ENCODE measurements around the gene PBLD.
"Not testable (repeated sequence)": the region's sequence is repeated elsewhere in the genome, so short reads cannot be mapped to it uniquely, and the experiment has no call there.

Gene PBLD

DNA sequence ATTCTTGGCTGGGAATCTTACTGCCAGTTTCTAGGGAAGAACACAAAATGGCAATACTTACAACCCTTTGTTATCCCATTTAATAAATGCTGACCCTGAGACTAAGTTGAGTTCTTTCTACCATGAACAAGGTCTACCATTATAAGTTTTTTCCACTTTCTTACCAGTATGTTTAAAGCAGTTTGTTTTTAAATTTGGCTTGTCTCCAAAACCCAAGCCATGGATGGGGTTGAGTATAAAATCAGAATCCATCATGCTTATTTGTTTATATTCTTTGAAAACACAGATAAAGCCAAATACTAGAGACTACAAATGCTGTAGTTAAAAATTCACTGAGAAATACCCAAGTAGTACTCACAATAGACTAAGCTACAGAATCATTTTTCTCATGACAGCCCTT, 42.0 kb downstream of the PBLD start:
- no peak for DNase-seq (ENCODE audit: low spot score in 2 of 2)
- Mint-ChIP-seq H3K27ac (ENCODE audit: low read depth) (no peak overlapping the region), H3K36me3 (ENCODE audit: insufficient read depth) (peaks cover 3% of the 10 kb centered on the region), H3K4me3 (no peak overlapping the region), H3K27me3 (no peaks in the 10 kb centered on the region), H3K4me1 (no peaks in the 10 kb centered on the region), H3K9me3 (no peaks in the 10 kb centered on the region)
- ATAC-seq (replicated peaks; ENCODE audit: extremely low read depth, poor library complexity, severe bottlenecking), result no peak

DNA sequence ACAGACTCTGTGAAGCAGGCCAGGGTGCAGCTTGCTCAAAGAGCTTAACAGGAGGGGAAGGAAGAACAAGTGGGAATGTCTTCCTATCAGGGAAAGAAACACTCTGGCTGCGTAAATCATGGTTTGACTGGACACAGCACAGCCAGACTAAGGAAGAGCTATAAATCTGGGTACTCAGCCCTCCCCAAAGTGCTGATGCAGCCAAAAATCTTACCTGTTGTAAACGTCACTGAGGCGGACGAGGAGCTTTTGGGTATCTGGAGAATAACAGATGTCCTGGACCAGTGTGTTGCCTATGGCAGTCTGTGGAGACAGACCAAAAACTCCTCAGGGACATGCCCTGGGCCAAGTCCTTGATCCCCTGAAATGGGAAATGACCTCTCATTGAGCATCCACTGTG, 44.0 kb downstream of the PBLD start:
- Mint-ChIP-seq H3K9me3 (no peaks in the 10 kb centered on the region), H3K36me3 (ENCODE audit: insufficient read depth) (peaks cover 3% of the 10 kb centered on the region), H3K4me1 (no peaks in the 10 kb centered on the region), H3K27me3 (no peaks in the 10 kb centered on the region), H3K4me3 (no peak overlapping the region), H3K27ac (ENCODE audit: low read depth) (no peak overlapping the region)
- DNase-seq (ENCODE audit: low spot score in 2 of 2) (no peak), ATAC-seq (replicated peaks; ENCODE audit: extremely low read depth, poor library complexity, severe bottlenecking) (no peak)

DNA sequence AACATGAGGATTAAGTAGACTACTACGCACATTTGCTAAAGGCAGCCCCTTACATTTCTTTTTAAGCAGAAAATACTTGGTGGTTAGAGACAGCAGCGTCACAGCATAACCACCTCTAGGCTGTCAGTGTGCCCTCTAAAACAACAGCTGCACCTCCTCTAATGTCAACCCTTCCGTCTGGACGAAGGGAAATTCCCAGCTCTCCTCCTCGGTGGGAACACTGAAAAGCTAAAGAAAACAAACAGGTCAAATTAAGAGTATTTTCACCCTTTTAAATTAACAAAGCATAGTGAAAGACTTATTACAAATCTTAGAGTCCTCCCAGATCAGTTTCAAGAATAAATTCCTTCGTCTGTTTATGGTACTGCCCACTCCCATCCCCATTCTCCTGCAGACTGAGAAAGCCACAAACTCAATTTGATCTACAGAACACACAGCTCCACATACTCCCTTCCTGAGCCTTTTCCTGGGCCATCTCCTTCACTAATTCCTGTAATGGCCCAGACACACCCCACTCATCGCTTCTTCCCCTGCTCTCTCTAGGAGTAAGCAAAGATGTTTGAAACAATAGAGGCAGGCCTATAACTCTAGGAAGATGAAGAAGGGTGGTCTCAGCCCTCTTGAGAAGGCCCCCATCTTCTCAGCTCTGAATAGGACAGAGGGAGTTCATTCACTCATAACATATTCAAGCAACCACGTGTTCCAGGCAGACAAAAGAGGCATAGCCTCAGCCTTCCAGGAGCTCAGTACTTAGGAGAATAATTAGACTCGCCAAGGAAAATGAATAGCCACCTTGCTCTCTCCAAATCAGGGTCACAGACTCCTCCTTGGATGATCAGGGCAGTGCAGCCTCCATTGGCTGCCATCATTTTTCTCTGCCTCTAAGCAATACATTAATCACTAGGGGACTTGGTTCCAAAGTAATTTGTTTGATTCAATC, 48.4 kb downstream of the PBLD start:
- ATAC-seq (replicated peaks; ENCODE audit: extremely low read depth, poor library complexity, severe bottlenecking) (no peak), DNase-seq (ENCODE audit: low spot score in 2 of 2) (no peak)
- no peaks in the 10 kb centered on the region for H3K27me3 Mint-ChIP-seq
- H3K36me3 Mint-ChIP-seq (ENCODE audit: insufficient read depth), result peaks cover 3% of the 10 kb centered on the region
- no peak overlapping the region for H3K27ac Mint-ChIP-seq (ENCODE audit: low read depth)
- H3K9me3 Mint-ChIP-seq, result no peaks in the 10 kb centered on the region
- H3K4me1 Mint-ChIP-seq, result no peaks in the 10 kb centered on the region
- H3K4me3 Mint-ChIP-seq, result no peak overlapping the region

DNA sequence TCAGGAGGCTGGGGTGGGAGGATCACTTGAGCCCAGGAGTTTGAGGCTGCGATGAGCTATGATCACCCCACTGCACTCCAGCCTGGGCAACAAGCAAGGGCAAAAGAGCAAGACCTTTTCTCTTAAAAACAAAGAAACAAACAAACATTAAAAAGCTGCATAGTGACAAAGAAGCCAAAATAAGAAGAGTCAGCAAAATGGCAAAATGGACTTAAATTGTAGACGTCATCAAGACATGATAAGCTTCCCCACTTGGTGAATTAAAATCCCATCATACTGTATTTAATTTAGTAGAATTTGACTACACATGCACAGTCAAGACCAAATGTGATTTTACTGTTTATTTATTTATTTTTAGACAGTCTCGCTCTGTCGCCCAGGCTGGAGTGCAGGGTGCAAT, 52.0 kb downstream of the PBLD start:
- H3K4me1 Mint-ChIP-seq, result no peaks in the 10 kb centered on the region
- no peak overlapping the region for H3K4me3 Mint-ChIP-seq
- peaks cover 6% of the 10 kb centered on the region for H3K9me3 Mint-ChIP-seq

DNA sequence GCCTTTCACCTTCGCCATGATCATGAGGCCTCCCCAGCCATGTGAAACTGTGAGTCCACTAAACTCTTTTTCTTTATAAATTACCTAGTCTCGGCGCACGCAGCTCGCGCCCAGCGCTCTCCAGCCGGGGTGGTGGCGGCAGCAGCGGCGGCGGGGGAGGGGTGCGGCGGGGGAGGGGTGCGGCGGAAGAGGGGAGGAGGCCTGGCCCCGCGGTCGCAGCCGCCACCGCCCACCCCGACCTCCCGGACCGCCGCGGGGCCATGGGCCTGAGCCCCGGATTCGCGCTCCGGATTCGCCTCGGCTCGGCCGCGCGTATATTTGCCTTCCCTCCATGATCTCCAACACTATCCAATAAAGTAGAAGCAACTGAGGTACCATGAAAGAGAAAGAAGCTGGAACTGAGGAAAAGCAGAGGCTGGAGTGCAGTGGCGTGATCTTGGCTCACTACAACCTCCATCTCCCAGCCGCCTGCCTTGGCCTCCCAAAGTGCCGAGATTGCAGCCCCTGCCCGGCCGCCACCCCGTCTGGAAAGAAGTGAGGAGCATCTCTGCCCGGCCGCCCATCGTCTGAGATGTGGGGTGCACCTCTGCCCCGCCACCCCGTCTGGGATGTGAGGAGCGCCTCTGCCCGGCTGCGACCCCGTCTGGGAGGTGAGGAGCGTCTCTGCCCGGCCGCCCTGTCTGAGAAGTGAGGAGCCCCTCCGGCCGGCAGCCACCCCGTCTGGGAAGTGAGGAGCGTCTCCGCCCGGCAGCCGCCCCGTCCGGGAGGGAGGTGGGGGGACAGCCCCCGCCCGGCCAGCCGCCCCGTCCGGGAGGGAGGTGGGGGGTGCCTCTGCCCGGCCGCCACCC, 53.6 kb downstream of the PBLD start:
- not testable (repeated sequence) for DNase-seq (ENCODE audit: low spot score in 2 of 2); H3K4me1 Mint-ChIP-seq; H3K27me3 Mint-ChIP-seq; ATAC-seq (replicated peaks; ENCODE audit: extremely low read depth, poor library complexity, severe bottlenecking); H3K4me3 Mint-ChIP-seq; H3K9me3 Mint-ChIP-seq; H3K36me3 Mint-ChIP-seq (ENCODE audit: insufficient read depth); H3K27ac Mint-ChIP-seq (ENCODE audit: low read depth)

More for the DNA sequence above, 52.0 kb downstream of the PBLD start:
- DNase-seq (ENCODE audit: low spot score in 2 of 2) (no peak), ATAC-seq (replicated peaks; ENCODE audit: extremely low read depth, poor library complexity, severe bottlenecking) (no peak)
- peaks cover 2% of the 10 kb centered on the region for H3K36me3 Mint-ChIP-seq (ENCODE audit: insufficient read depth)
- no peaks in the 10 kb centered on the region for H3K27me3 Mint-ChIP-seq
- no peak overlapping the region for H3K27ac Mint-ChIP-seq (ENCODE audit: low read depth)

DNA sequence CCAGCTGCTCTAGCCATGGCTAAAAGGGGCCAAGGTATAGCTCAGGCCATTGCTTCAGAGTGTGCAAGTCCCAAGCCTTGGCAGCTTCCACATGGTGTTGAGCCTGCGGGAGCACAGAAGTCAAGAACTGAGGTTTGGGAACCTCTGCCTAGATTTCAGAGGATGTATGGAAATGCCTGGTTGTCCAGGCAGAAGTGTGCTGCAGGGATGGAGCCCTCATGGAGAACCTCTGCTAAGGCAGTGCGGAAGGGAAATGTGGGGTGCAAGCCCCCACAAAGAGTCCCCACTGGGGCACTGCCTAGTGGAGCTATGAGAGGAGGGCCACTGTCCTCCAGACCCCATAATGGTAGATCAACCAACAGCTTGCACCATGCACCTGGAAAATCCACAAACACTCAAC, 54.9 kb downstream of the PBLD start:
- H3K9me3 Mint-ChIP-seq; H3K4me3 Mint-ChIP-seq; H3K4me1 Mint-ChIP-seq; H3K27ac Mint-ChIP-seq (ENCODE audit: low read depth); ATAC-seq (replicated peaks; ENCODE audit: extremely low read depth, poor library complexity, severe bottlenecking); H3K36me3 Mint-ChIP-seq (ENCODE audit: insufficient read depth); DNase-seq (ENCODE audit: low spot score in 2 of 2); H3K27me3 Mint-ChIP-seq: not testable (repeated sequence)

DNA sequence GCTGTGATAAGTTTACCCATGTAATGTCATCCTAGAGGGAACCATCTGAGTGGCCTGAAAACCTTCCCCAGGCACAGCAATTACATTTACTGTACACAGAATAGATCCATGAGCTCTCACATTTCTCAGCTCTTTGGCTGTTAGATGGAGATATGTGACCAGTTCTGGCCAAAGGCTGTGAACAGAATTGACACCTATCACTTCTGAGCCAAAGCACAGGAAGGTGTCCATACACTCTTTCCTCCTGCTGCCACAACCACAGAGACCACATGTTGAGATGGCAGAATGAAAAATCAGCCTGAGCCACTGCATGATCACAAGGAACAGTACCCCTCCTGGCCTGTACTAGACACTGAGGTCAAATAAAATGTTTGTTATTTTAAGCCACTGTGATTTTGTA, 56.5 kb downstream of the PBLD start:
- peaks cover 2% of the 10 kb centered on the region for H3K36me3 Mint-ChIP-seq (ENCODE audit: insufficient read depth)
- H3K4me3 Mint-ChIP-seq, result no peak overlapping the region
- no peak overlapping the region for H3K27ac Mint-ChIP-seq (ENCODE audit: low read depth)
- H3K9me3 Mint-ChIP-seq, result peaks cover 6% of the 10 kb centered on the region
- ATAC-seq (replicated peaks; ENCODE audit: extremely low read depth, poor library complexity, severe bottlenecking) (no peak), DNase-seq (ENCODE audit: low spot score in 2 of 2) (no peak)
- H3K27me3 Mint-ChIP-seq, result no peaks in the 10 kb centered on the region
- no peaks in the 10 kb centered on the region for H3K4me1 Mint-ChIP-seq

DNA sequence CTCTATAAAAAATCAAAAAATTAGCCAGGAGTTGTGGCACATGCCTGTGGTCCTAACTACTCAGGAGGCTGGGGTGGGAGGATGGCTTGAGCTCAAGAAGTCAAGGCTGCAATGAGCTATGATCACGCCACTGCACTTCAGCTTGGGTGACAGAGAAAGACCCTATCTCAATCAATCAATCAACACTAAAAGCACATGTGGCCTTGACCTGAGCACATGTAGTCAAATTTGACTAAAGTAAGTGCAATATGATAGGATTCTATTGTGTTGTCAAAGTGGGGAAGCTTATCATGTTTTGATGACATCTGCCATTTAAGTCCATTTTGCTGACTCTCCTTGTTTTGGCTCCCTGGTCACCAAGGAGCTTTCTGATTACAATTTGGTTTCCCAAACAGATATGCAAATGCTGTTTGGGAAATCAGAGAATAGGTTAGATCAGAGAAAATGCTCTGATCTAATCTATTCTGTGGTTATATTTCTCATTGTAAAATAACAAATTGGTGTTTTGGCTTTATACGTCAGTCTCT, 57.1 kb downstream of the PBLD start:
- Mint-ChIP-seq H3K4me1 (no peaks in the 10 kb centered on the region), H3K27me3 (no peaks in the 10 kb centered on the region), H3K27ac (ENCODE audit: low read depth) (no peak overlapping the region), H3K4me3 (no peak overlapping the region), H3K36me3 (ENCODE audit: insufficient read depth) (peaks cover 2% of the 10 kb centered on the region), H3K9me3 (peaks cover 6% of the 10 kb centered on the region)
- no peak for ATAC-seq (replicated peaks; ENCODE audit: extremely low read depth, poor library complexity, severe bottlenecking)
- DNase-seq (ENCODE audit: low spot score in 2 of 2), result no peak

DNA sequence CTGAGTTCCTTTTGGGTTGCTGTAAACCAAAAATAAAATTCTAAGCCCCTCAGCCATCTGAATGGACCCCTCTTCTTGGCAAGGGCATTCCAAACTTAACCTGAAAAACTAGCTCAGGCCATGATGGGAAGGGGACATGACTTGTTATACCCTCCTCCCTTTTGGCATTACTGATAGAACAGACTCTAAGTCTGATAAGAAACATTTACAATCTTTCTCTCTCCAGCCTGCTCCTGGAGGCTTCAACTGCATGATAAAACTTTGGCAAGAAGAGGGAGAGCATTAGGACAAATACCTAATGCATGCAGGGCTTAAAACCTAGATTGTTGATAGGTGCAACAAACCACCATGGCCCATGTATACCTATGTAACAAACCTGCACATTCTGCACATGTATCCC, 59.9 kb downstream of the PBLD start:
- Mint-ChIP-seq H3K9me3 (peaks cover 6% of the 10 kb centered on the region), H3K4me1 (no peaks in the 10 kb centered on the region), H3K27me3 (peaks cover 21% of the 10 kb centered on the region), H3K27ac (ENCODE audit: low read depth) (no peak overlapping the region), H3K36me3 (ENCODE audit: insufficient read depth) (peaks cover 2% of the 10 kb centered on the region), H3K4me3 (no peak overlapping the region)
- DNase-seq (ENCODE audit: low spot score in 2 of 2), result no peak
- ATAC-seq (replicated peaks; ENCODE audit: extremely low read depth, poor library complexity, severe bottlenecking), result no peak

DNA sequence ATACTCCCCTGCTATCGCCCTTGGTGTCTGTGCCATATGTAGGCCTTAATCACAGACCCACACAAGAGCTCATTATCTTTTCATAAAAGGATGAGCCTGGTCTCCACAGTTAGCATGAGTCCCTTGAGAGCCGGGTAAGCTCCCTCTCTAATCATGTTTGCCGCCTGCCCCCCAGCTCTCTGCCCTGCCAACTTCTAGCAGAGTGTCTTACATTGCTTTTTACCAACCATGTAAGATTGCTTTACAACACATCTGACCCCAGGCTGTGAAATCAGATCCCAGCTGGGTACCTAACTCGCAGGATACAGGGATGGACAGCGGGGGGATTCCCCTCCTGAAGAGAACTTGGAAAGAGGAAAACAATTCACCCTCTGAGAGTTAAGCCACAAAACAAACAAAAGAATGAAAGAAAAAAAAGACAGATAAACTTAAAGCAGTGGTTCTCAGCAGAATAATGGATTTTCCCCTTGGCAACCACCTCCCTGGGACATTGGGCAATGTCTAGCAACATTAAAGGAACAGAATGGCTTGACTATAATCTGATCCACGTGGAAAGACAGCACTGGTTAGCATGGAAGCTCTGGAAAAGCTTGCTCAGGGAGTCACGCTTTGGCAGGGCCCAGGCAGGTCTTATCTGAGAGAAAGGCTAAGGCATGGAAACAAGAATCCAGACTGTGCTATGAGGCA, 61.4 kb downstream of the PBLD start:
- H3K4me1 Mint-ChIP-seq, result no peaks in the 10 kb centered on the region
- no peak overlapping the region for H3K27ac Mint-ChIP-seq (ENCODE audit: low read depth)
- H3K27me3 Mint-ChIP-seq, result peaks cover 25% of the 10 kb centered on the region
- ATAC-seq (replicated peaks; ENCODE audit: extremely low read depth, poor library complexity, severe bottlenecking) (no peak), DNase-seq (ENCODE audit: low spot score in 2 of 2) (no peak)
- no peak overlapping the region for H3K4me3 Mint-ChIP-seq
- H3K36me3 Mint-ChIP-seq (ENCODE audit: insufficient read depth), result no peaks in the 10 kb centered on the region
- no peaks in the 10 kb centered on the region for H3K9me3 Mint-ChIP-seq

DNA sequence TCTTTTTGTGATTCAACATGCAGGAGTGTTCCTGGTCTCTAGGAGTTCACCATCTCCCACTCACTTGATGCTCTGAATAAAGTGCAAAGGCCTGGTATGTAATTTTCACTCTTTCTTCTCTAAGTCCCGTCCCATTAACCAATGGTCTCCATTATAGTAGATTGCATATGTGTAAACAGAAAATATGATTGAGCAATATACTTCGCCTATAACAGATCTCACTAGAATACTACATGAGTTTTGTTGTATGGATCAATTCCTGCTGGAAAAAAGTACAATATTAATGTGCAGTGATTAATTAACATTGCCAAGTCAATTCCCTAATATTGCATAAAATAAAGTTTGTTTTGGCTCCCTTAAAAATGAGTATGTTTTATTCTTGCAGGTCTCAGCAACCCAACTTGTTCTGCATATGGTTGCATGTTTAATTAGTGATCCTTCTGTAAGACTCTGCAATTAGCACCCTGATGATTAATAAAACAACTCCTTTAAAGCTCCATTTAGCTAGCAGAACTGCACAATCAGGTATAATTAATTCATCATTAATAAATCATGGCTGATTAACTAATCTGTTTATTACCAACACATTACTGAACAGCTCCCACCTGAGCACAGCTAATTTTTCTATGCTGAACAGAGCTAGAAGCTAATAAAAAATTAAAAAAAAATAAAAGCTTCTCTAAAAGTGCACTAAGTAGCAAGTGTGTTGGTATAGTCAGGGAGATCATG, 63.0 kb downstream of the PBLD start:
- no peak overlapping the region for H3K27ac Mint-ChIP-seq (ENCODE audit: low read depth)
- peaks cover 25% of the 10 kb centered on the region for H3K27me3 Mint-ChIP-seq
- DNase-seq (ENCODE audit: low spot score in 2 of 2) (no peak), ATAC-seq (replicated peaks; ENCODE audit: extremely low read depth, poor library complexity, severe bottlenecking) (no peak)
- H3K4me3 Mint-ChIP-seq, result no peak overlapping the region
- H3K36me3 Mint-ChIP-seq (ENCODE audit: insufficient read depth), result no peaks in the 10 kb centered on the region
- H3K4me1 Mint-ChIP-seq, result no peaks in the 10 kb centered on the region
- H3K9me3 Mint-ChIP-seq, result no peaks in the 10 kb centered on the region
